HL-60 (cell line): ENCODE measurements around the gene DLX6.

Source experiments
- GABPA ChIP-seq: IDR thresholded peaks from 2 replicates; pipeline ENCODE4 v1.6.1; 2012; ENCODE audit warnings: low read depth
- POLR2AphosphoS5 ChIP-seq: IDR thresholded peaks from 2 replicates; pipeline ENCODE4 v1.6.1; 2012; ENCODE audit warnings: low read depth
- REST ChIP-seq: IDR thresholded peaks from 2 replicates; pipeline ENCODE4 v1.6.1; 2012; ENCODE audit warnings: low read depth; ENCODE audit not compliant: insufficient replicate concordance
- TF ChIP-seq, protein P1 (sequence below): IDR thresholded peaks from one replicate; pipeline ENCODE4 v1.5.1; 2011; ENCODE audit warnings: low read length, control low read depth, inconsistent platforms; ENCODE audit not compliant: insufficient read depth

DNA sequence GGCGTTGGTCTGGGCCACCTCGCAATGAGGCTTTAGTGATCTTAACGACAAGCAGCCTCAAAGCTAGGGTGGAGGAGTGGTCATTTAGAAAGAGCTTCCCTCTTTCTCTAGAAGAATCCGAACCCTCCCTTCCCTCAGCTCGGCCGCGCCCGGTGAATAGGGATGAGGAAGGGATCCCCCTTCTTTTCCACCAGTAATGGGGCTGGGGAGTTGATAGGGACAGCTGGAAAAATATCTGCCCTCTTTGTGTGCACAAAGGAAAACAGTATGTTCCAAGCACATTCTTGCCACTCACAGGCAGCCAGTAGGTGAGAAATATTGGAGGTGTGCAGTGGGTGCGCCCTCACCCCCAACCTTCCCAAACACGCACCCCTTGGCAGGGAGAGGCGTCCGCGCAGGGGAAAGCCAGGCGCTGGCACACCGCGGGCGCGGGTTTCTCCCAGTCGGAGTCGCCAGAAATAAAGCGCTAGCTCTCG lies 12.8 kb downstream of the DLX6 start:
- TF ChIP-seq, protein P1, sequence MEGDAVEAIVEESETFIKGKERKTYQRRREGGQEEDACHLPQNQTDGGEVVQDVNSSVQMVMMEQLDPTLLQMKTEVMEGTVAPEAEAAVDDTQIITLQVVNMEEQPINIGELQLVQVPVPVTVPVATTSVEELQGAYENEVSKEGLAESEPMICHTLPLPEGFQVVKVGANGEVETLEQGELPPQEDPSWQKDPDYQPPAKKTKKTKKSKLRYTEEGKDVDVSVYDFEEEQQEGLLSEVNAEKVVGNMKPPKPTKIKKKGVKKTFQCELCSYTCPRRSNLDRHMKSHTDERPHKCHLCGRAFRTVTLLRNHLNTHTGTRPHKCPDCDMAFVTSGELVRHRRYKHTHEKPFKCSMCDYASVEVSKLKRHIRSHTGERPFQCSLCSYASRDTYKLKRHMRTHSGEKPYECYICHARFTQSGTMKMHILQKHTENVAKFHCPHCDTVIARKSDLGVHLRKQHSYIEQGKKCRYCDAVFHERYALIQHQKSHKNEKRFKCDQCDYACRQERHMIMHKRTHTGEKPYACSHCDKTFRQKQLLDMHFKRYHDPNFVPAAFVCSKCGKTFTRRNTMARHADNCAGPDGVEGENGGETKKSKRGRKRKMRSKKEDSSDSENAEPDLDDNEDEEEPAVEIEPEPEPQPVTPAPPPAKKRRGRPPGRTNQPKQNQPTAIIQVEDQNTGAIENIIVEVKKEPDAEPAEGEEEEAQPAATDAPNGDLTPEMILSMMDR = no peak
- no peak for TF ChIP-seq REST
- TF ChIP-seq POLR2AphosphoS5 = no peak
- TF ChIP-seq GABPA = no peak
